HG02798 (cell line): Measurements from ENCODE around the gene COMMD4.

Experiments used
- ATAC-seq: cut with Tn5 transposase; IDR thresholded peaks from one replicate; pipeline ENCODE4 v1.9.1; 2021; ENCODE audit warnings: mild to moderate bottlenecking; ENCODE audit not compliant: unreplicated experiment, poor library complexity

The COMMD4 gene

DNA sequence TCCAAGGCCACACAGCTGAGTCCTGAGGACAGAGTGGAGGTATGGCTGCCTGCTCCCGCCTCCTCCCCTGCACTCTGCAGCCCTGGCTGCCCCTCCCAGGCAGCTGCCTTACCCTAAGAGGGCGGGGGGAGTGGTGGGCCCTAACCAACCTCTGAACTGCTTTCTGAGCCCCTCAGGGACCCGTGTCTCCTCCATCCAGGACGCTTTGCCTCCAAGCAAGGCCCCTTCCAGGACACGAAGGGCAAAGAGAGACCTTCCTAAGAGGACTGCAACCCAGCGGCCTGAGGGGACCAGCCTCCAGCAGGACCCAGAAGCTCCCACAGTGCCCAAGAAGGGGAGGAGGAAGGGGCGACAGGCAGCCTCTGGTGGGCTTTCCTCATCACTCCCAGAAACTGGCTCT is 18.6 kb downstream of the COMMD4 start:
- no peak for ATAC-seq

- no peak for ATAC-seq
Measured at GRCh38 chr15:75355369-75355768, 19.5 kb downstream of the COMMD4 start.

DNA sequence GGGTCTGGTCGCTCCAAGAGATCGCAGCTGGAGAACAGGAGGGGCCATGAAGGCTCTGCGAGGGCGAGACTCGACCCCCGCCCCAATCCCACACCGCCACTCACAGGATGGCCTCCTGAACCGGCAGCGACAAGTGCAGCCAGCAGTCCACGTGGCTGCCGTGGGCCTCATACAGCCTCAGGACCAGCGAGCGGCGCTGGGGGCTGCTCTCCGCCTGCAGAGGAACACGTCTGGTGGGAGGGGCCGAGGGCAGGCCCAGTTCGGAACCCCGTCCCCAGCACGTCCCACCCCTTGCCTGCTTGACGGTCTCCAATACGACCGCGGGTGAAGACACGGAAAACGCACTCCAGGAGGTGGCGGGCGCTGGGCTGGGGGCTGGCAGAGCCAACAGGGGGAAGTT is 20.1 kb downstream of the COMMD4 start:
- no peak for ATAC-seq

DNA sequence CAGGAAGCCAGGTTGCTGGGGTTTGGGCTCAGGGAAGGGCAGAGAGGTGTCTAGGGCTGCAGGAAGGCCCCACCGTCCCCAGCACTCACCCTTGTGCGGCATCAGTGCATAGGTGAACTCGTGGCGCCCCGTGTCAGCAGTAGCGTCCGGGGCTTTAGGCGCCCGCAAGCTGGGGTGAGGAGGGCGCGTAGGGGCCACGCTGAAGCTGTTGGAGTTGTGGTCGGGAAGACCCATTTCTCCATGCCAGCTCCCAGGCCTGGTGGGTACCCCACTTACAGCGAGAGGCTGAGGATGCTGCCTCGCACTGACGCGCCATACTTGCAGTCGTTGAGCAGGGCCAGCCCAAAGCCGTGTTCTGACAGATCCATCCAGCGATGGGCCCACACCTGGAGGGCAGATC is 20.7 kb downstream of the COMMD4 start:
- ATAC-seq, result no peak

DNA sequence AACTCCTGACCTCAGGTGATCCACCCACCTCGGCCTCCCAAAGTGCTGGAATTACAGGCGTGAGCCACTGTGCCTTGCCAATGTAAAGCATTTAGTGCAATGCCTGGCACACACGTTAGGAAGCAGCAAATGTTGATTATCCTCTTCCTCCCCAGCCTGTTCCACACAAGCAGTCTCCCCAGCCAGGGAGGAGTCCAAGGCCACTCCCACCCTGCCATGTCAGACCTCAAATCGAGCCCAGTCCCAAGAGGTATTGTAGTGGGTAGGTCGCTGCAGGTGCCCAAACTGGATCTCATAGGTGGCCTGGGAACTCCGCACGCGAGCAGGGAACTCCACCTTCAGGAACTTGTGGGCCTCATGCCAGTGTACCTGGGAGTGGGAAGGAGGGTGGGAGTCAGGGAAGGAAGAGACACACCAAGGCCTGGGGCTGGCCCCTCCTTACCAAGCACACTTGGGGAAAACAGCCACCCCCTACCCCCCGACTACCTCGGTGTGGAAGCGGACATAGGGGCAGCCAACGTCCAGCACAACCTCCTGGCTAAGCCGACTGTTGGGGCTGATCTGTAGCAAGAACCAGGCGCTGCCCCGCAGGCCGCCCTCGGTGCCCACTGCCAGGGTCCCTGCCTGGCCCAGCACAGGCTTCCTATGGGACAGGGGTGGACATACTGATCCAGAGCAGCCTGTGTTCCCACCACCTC is 22.3 kb downstream of the COMMD4 start:
- ATAC-seq, result no peak

DNA sequence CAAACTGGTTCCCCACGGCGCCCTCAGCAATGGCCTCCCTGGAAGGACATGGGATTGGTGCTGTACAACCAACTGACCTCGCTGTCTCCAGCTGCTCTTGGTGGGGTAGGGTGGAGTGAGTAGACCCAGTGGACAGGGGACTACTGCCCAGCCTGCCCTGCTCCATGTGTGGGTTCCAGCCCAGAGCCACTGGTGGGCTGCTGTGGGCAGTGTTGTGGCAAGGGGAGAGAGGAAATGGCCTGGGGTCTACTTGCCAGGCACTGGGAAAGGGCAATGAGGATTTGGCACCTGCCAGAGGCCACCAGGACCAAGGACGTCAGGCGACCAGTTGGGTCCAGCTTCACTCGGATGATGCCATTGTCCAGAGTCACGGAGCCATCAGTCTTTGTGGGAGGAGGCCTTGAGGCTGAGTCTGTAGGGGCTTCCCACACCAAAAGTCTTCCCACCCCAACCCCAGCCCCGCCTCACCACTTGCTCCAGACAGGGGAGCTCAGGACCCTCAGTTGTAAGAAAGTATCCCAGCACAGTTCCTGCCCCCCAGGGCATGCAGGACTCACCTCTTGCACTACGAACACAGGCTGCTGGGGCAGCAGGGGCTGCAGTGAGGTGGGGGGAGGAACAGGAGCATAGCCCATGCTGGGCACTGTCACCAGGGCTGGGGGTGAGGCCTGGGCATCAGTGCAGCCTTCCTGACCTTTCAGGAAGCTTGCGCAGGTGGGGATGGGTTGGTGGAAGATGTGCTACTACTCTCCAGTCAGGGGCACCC is 23.1 kb downstream of the COMMD4 start:
- no peak for ATAC-seq

- ATAC-seq, result no peak
Measured at GRCh38 chr15:75359537-75360250, 23.8 kb downstream of the COMMD4 start.

GRCh38 chr15:75360391-75360790 is 24.5 kb downstream of the COMMD4 start:
- ATAC-seq, result no peak

DNA sequence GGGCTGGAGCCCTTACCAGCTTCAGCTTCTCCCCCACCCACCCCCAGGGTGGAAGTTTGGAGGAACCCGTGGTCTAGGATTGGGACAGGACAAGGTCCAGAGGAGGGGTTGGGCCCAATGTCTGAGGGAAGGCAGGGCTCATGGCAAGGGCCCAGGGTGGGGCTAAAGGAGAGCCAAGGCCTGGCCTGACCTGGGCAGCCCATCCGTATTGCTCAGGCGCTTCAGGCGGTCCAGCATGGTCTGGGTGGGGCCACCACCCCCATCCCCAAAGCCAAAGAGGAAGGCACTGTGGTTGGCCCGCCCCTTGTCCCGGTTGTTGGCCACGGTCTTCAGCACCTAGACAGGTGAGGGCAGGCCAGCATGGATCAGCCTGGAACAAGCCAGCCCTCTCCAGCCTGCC is 25.0 kb downstream of the COMMD4 start:
- ATAC-seq, result no peak

GRCh38 chr15:75361361-75361988 is 25.6 kb downstream of the COMMD4 start:
- ATAC-seq, result no peak

DNA sequence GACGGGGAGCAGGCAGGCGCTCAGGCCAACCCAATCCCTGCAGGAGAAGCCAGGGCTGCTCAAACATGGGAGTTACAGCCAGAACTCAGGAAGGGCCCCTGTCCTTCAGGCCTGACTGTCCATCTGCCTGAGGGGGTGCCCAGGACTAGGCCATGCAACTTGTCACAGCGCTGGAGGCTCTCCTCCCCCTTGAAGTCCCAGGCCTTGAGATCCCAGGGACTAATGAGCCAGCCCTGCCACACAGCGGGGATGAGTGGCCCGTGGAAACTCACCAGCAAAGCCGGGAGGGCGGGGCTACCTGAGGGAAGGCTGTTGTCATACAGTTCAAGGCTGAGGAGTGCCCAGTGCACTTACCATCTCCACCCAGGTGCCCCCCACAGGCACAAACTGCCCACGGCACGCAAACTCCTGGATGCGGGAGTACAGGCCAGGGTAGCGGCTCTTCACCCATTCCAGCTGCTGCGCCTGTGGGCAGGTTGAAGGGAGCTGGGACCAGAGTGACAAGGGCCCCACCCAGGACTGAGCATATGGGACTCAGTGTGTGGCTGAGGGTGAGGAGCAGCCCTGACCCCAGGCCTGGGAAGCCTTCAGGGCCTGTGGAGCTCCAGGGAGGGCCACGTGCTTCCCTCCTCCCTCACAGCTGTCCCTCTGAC is 26.3 kb downstream of the COMMD4 start:
- no peak for ATAC-seq

GRCh38 chr15:75362642-75363249 is 26.9 kb downstream of the COMMD4 start:
- ATAC-seq, result no peak

GRCh38 chr15:75363786-75364185 is 27.9 kb downstream of the COMMD4 start:
- no peak for ATAC-seq

- no peak for ATAC-seq
Measured at GRCh38 chr15:75364881-75365280, 29.0 kb downstream of the COMMD4 start.

- ATAC-seq, result no peak
Measured at GRCh38 chr15:75366163-75366562, 30.3 kb downstream of the COMMD4 start.

GRCh38 chr15:75367006-75367405 is 31.1 kb downstream of the COMMD4 start:
- no peak for ATAC-seq

DNA sequence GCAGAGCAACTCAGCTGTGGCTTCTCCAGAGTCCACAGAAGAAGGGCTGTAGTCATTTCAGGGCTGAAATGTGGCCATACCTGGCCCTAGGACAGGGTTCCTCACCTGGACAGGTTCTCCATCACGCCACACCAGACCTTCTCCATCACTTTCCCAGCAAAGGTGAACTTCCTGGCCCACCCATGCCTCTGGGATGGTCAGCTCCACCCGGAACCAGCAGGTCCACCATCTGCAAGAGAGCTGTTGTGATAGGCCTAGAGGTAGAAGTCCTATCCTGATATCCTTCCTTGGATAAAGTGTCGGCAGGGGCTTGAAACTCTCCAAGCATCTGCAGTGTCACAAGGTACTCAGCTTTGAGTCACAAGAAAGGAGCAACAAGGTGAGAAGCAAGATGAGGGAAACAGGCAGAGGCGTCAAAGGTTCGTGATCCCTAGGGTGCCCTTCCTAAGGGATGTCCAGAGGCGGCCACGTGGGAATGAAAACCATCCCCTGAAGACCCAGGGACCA is 31.6 kb downstream of the COMMD4 start:
- no peak for ATAC-seq

GRCh38 chr15:75367913-75368688 is 32.2 kb downstream of the COMMD4 start, which contains the start of gene MAN2C1:
MAN2C1 (minus strand) TSS chr15:75368607; CDS start chr15:75368583, 24 bp downstream.
- ATAC-seq, result peak; percentile 90

DNA sequence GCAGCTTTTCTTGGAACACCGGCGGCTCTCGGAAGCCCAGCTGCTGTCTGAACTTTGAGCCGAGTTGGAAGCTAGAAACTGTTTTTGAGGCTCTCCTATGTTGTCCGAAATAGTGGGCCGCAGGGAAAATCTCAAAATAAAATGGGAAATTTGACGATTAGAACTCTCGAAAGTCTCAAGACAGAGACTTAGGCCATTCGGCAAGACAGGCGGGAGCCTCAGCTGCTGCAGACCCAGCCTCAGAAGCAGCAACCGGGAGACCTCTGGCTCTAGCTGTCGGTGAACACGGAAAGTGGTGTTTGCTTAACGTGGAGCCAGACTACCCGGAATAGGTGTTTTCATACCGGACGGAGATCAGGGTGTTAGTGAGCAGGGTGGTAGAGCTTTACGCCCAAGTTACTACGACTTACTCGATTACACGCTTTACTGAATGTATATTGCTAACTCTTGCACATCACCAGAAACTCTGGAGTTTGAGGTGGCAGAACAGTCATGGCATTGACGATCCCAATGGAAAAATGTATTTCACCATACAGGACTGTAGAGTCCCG is 32.9 kb downstream of the COMMD4 start:
- ATAC-seq, result peak; percentile 1
